ENCODE data around the gene CLTA.
"Not testable (repeated sequence)": the region's sequence is repeated elsewhere in the genome, so short reads cannot be mapped to it uniquely, and the experiment has no call there.

Gene CLTA

GRCh38 chr9:36239675-36240074 lies 49.0 kb downstream of the CLTA start:
- not testable (repeated sequence) for DNase-seq (ENCODE audit: low read depth in 2 of 2)

DNA sequence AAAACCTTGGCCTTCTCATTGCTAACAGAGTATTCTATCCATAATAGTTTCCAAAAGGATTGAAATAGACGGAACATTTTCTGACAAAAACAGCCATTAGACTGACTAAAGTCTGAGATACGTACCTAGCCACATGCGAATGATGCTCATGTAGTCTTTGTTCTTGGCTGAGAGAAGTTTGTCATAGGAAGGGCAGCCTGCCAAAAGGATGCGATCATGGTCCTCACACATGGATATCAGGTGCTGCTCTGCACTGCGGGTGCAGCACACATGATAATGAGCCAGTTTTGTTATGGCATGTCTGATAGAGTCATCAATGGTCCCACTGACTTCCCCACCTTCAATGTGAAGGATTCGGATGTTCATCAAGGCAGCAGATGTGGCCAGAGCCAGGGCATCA lies 55.2 kb downstream of the CLTA start:
- DNase-seq (ENCODE audit: low read depth in 2 of 2), result no peak

DNA sequence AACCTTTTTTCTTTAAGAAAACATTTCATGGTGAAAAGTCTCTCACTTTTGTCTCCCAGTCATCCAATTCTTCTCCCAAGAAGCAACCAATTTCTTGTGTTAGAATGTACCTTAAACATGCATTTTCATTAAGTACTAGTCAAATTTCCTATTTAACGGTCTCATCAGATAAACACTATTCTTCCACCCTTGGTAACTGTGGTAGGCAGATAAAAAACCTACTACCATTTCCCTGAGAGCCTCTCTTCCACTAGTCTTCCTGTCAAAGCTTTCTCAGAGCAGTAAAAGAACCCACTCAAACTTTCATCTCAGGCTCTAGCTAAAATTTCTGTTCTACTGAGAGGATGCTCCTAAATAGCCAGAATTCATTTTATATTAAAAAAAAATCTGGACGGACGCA lies 56.6 kb downstream of the CLTA start:
- no peak for DNase-seq (ENCODE audit: low read depth in 2 of 2)

GRCh38 chr9:36248061-36248460 lies 57.3 kb downstream of the CLTA start:
- not testable (repeated sequence) for DNase-seq (ENCODE audit: low read depth in 2 of 2)

GRCh38 chr9:36249189-36249588 lies 58.5 kb downstream of the CLTA start:
- DNase-seq (ENCODE audit: low read depth in 2 of 2), result no peak

DNA sequence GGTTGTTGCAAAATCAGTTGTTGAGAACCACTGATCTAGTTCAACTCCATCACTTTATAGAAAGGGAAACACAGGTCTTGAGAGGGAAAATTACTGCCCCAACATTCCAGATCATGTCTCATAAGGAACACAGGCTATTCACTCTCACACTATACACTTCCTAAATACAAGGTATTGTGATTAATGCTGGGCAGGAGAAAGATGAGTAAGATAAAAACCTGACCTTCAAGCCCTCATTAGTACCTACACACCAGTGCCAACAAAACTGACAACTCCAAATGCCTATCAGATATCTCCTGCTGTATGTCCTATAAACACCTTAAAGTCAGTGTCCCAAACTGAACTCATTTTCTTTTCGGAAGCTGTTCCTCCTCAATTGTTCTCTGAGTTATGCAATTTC lies 59.4 kb downstream of the CLTA start:
- no peak for DNase-seq (ENCODE audit: low read depth in 2 of 2)

GRCh38 chr9:36251428-36251827 lies 60.7 kb downstream of the CLTA start:
- no peak for DNase-seq (ENCODE audit: low read depth in 2 of 2)

- DNase-seq (ENCODE audit: low read depth in 2 of 2), result peak; percentile 96 to 97
These were observed 67.7 kb downstream of the CLTA start, which contains the start of gene GNE for GRCh38 chr9:36258208-36258995. Gene GNE (minus strand): TSS chr9:36258448. CDS start chr9:36249355, 9,093 bp downstream.

- DNase-seq (ENCODE audit: low read depth in 2 of 2), result no peak
These were observed 68.3 kb downstream of the CLTA start for GRCh38 chr9:36258996-36259533.
